Measurements from ENCODE around the gene NGLY1. TPM values are rescaled to one million over a fixed set of nuclear protein-coding genes. Genes with fewer than 3 reads are reported as not detected.
A peak's percentile ranks its signal among the peaks of the same experiment; 100 is the strongest.

The NGLY1 gene
- total and polyA plus RNA-seq, 9 of the 15 experiments (the other 6 are each of a cell fraction or from before 2014, with no cell fraction given) = 52.2 to 124 (median 87.6) TPM

DNA sequence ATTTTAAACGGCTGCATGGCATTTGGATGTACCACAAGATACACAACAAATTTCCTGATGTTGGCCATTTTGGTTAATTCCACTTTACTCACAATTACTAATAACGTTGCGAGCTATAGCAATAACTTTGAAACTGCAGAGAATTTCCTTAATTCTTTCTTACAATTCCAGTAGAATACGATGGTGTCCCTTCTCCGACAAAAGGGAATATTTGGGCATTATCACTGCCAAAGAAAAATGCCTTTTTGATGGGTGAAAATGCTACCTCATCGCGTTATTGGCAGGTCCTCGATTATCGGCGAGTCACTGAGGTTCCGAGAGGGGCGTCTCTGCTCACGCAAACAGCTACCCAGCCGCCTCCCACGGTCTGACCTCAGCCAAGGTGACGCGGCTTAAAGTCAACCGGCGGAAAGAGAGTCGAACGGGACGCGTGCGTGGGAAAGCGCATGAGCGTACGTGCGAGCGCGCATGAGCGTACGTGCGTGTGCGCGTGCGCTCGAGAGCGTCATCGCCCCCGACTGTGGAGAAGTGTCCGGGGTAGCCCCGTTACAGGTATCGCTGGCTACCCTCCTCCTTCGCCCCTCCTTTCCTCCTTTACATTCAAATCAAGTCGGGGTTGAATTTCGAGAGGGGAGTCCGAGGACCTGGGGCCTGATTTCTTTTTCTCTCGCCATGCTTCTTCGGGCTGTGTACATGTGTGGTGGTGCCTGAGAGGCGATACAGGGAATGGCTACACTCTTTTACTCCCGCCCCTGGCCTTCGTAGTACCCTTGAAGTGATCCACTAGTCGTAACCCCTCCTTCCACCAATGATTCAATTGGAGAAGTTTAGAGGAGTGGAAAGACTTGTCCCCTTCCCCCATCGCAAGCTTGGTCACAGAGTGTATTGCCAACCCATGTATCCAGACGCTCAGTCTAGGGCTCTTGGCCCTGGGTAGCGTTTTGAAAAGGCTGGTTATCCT, 6.6 kb upstream of the NGLY1 start, which contains the start of gene OXSM (continued):
- no peak; the same call in 1 of the 2 replicates for TF ChIP-seq HMG20A (CRISPR knock-in tag; conservative IDR thresholded peaks at IDR 0.05)
- no peak for TF ChIP-seq CBX5 (IDR thresholded peaks at IDR 0.05; ENCODE audit: borderline replicate concordance, low read depth)
- no peak for TF ChIP-seq GABPB2 (CRISPR knock-in tag; conservative IDR thresholded peaks at IDR 0.05)
- TF ChIP-seq, protein P1, sequence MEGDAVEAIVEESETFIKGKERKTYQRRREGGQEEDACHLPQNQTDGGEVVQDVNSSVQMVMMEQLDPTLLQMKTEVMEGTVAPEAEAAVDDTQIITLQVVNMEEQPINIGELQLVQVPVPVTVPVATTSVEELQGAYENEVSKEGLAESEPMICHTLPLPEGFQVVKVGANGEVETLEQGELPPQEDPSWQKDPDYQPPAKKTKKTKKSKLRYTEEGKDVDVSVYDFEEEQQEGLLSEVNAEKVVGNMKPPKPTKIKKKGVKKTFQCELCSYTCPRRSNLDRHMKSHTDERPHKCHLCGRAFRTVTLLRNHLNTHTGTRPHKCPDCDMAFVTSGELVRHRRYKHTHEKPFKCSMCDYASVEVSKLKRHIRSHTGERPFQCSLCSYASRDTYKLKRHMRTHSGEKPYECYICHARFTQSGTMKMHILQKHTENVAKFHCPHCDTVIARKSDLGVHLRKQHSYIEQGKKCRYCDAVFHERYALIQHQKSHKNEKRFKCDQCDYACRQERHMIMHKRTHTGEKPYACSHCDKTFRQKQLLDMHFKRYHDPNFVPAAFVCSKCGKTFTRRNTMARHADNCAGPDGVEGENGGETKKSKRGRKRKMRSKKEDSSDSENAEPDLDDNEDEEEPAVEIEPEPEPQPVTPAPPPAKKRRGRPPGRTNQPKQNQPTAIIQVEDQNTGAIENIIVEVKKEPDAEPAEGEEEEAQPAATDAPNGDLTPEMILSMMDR (IDR thresholded peaks at IDR 0.05 in 2 of 3, conservative IDR thresholded peaks at IDR 0.05 in 1 of 3; ENCODE audit: insufficient read depth in 2 of 3, low read depth in 1 of 3, low read length in 3 of 3) = peak in 1 of 3 experiments; percentile 24; a peak in 1 of 6 replicates
- no peak for TF ChIP-seq DDX20 (tag; IDR thresholded peaks at IDR 0.05; ENCODE audit: low read depth)
- TF ChIP-seq, protein P2, sequence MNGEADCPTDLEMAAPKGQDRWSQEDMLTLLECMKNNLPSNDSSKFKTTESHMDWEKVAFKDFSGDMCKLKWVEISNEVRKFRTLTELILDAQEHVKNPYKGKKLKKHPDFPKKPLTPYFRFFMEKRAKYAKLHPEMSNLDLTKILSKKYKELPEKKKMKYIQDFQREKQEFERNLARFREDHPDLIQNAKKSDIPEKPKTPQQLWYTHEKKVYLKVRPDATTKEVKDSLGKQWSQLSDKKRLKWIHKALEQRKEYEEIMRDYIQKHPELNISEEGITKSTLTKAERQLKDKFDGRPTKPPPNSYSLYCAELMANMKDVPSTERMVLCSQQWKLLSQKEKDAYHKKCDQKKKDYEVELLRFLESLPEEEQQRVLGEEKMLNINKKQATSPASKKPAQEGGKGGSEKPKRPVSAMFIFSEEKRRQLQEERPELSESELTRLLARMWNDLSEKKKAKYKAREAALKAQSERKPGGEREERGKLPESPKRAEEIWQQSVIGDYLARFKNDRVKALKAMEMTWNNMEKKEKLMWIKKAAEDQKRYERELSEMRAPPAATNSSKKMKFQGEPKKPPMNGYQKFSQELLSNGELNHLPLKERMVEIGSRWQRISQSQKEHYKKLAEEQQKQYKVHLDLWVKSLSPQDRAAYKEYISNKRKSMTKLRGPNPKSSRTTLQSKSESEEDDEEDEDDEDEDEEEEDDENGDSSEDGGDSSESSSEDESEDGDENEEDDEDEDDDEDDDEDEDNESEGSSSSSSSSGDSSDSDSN (IDR thresholded peaks at IDR 0.05; ENCODE audit: borderline replicate concordance in 1 of 2, low read depth in 2 of 2, low read length in 2 of 2) = peak in 1 of 2 experiments; percentile 71; a peak in 1 of 4 replicates
- TF ChIP-seq, protein P3, sequence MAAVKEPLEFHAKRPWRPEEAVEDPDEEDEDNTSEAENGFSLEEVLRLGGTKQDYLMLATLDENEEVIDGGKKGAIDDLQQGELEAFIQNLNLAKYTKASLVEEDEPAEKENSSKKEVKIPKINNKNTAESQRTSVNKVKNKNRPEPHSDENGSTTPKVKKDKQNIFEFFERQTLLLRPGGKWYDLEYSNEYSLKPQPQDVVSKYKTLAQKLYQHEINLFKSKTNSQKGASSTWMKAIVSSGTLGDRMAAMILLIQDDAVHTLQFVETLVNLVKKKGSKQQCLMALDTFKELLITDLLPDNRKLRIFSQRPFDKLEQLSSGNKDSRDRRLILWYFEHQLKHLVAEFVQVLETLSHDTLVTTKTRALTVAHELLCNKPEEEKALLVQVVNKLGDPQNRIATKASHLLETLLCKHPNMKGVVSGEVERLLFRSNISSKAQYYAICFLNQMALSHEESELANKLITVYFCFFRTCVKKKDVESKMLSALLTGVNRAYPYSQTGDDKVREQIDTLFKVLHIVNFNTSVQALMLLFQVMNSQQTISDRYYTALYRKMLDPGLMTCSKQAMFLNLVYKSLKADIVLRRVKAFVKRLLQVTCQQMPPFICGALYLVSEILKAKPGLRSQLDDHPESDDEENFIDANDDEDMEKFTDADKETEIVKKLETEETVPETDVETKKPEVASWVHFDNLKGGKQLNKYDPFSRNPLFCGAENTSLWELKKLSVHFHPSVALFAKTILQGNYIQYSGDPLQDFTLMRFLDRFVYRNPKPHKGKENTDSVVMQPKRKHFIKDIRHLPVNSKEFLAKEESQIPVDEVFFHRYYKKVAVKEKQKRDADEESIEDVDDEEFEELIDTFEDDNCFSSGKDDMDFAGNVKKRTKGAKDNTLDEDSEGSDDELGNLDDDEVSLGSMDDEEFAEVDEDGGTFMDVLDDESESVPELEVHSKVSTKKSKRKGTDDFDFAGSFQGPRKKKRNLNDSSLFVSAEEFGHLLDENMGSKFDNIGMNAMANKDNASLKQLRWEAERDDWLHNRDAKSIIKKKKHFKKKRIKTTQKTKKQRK (IDR thresholded peaks at IDR 0.05; ENCODE audit: borderline replicate concordance, low read depth, low read length) = no peak
- TF ChIP-seq TEAD4 (IDR thresholded peaks at IDR 0.05; ENCODE audit: low read length) = peak; percentile 38; the same call in 1 of the 2 replicates
- TF ChIP-seq TEAD4 (CRISPR knock-in tag; IDR thresholded peaks at IDR 0.05; ENCODE audit: borderline replicate concordance) = no peak
- TF ChIP-seq, protein P4, sequence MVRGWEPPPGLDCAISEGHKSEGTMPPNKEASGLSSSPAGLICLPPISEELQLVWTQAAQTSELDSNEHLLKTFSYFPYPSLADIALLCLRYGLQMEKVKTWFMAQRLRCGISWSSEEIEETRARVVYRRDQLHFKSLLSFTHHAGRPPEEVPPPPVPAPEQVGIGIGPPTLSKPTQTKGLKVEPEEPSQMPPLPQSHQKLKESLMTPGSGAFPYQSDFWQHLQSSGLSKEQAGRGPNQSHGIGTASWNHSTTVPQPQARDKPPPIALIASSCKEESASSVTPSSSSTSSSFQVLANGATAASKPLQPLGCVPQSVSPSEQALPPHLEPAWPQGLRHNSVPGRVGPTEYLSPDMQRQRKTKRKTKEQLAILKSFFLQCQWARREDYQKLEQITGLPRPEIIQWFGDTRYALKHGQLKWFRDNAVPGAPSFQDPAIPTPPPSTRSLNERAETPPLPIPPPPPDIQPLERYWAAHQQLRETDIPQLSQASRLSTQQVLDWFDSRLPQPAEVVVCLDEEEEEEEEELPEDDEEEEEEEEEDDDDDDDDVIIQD (CRISPR knock-in tag; IDR thresholded peaks at IDR 0.05) = no peak
- no peak for TF ChIP-seq RAD21 (CRISPR knock-in tag; conservative IDR thresholded peaks at IDR 0.05 in 1 of 2, IDR thresholded peaks at IDR 0.05 in 1 of 2)
- TF ChIP-seq ZNF347 (CRISPR knock-in tag; IDR thresholded peaks at IDR 0.05; ENCODE audit: low read depth) = no peak
- peak; percentile 88 for TF ChIP-seq POLR2H (tag; IDR thresholded peaks at IDR 0.05; ENCODE audit: low read depth)
- peak; percentile 51 for TF ChIP-seq CHD1 (IDR thresholded peaks at IDR 0.05; ENCODE audit: low read length)
